Activated CD4-positive, alpha-beta T cell treated with anti-CD3 and anti-CD28 coated beads, Interleukin-2, amount 10 ng/mL, durations not matched to agents 7 days and 5 days (primary cell): Measurements from ENCODE around the gene FRK. TPM values are rescaled to one million over a fixed set of nuclear protein-coding genes. Genes with fewer than 3 reads are reported as not detected.
"Not testable (repeated sequence)": the region's sequence is repeated elsewhere in the genome, so short reads cannot be mapped to it uniquely, and the experiment has no call there.

Source experiments
- CTCF ChIA-PET: fragments of 350-600 bp; sonication (Branson Sonifier 250); formaldehyde crosslinking; loops from one replicate; lab custom pipeline; 2021; ENCODE audit warnings: antibody characterized with exemption; lab: Charles Lee
- POLR2A ChIA-PET: fragments of 350-600 bp; sonication (Branson Sonifier 250); formaldehyde crosslinking; loops from one replicate; lab custom pipeline; 2021; ENCODE audit warnings: antibody characterized with exemption; lab: Charles Lee
- DNase-seq: peaks from one replicate; pipeline ENCODE4 v3.0.0-alpha.2; 2020
- H3K27ac Mint-ChIP-seq: one replicate; pipeline ENCODE4 v1.8.0; 2021; ENCODE audit warnings: mild to moderate bottlenecking, moderate library complexity, mixed read lengths
- H3K27me3 Mint-ChIP-seq: one replicate; pipeline ENCODE4 v1.8.0; 2021; ENCODE audit warnings: mixed read lengths
- H3K36me3 Mint-ChIP-seq: one replicate; pipeline ENCODE4 v1.8.0; 2021; ENCODE audit warnings: low read depth, mixed read lengths
- H3K4me1 Mint-ChIP-seq: one replicate; pipeline ENCODE4 v1.8.0; 2021; ENCODE audit warnings: mixed read lengths
- H3K4me3 Mint-ChIP-seq: one replicate; pipeline ENCODE4 v1.8.0; 2021; ENCODE audit warnings: mild to moderate bottlenecking, moderate library complexity, mixed read lengths
- H3K9me3 Mint-ChIP-seq: one replicate; pipeline ENCODE4 v1.8.0; 2021; ENCODE audit warnings: mixed read lengths
- total RNA-seq, 2 experiments: library from RNA; stranded (reverse); gene quantifications; one replicate each; pipeline ENCODE4 v1.2.3, GENCODE V29; 2021

FRK gene
- total RNA-seq, 2 experiments from 2014 or later = 0.02 TPM

- POLR2A ChIA-PET, H3K4me3 Mint-ChIP-seq, H3K27me3 Mint-ChIP-seq, DNase-seq, H3K36me3 Mint-ChIP-seq, H3K27ac Mint-ChIP-seq: not testable (repeated sequence)
- CTCF ChIA-PET = interaction anchor here (0.6 to 1.3 kb wide), 3 partner anchors 8 to 1252 kb away, joined by 3 read pairs; no protein-coding TSS in a partner anchor
- Mint-ChIP-seq H3K4me1 (peaks cover 15% of the 10 kb centered on the region), H3K9me3 (peaks cover 15% of the 10 kb centered on the region)
Observed at GRCh38 chr6:116096048-116096759, 35.5 kb upstream of the FRK start.

GRCh38 chr6:116094041-116094440, 33.4 kb upstream of the FRK start:
- Mint-ChIP-seq H3K9me3 (peaks cover 15% of the 10 kb centered on the region), H3K4me1 (peaks cover 13% of the 10 kb centered on the region), H3K27me3 (peaks cover under 1% of the 10 kb centered on the region), H3K4me3 (no peak overlapping the region), H3K27ac (no peak overlapping the region), H3K36me3 (no peaks in the 10 kb centered on the region)
- POLR2A ChIA-PET = no interaction called here
- no peak for DNase-seq
- CTCF ChIA-PET = no interaction called here

- ChIA-PET POLR2A (no interaction called here), CTCF (no interaction called here)
- no peak overlapping the region for H3K27ac Mint-ChIP-seq
- H3K4me3 Mint-ChIP-seq = no peak overlapping the region
- H3K4me1 Mint-ChIP-seq = peaks cover 12% of the 10 kb centered on the region
- no peak for DNase-seq
- no peaks in the 10 kb centered on the region for H3K27me3 Mint-ChIP-seq
- no peaks in the 10 kb centered on the region for H3K36me3 Mint-ChIP-seq
- H3K9me3 Mint-ChIP-seq = no peaks in the 10 kb centered on the region
Observed at GRCh38 chr6:116090251-116090650, 29.6 kb upstream of the FRK start.

DNA sequence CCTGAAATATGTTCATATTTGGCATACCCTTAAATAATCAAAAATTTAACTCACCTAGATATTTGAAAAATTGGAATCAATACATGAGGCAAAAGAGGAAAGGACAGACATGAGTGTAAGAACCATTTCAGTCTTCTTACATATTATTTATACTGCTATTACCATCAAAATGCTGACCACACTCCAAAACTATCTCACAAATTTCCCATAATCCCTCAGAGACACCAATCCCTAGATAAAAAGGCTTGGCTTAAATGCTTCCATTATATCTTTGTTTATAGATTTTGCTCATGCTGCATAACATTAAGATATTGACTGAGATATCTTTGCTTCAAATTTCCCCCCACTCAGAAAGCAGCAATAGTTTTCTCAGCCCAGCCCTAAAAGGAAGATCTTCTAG, 28.3 kb upstream of the FRK start:
- no peak overlapping the region for H3K27ac Mint-ChIP-seq
- CTCF ChIA-PET = interaction anchor here (0.8 kb wide), 1 partner anchor 8 kb away, joined by 3 read pairs; no protein-coding TSS in a partner anchor
- peaks cover 12% of the 10 kb centered on the region for H3K4me1 Mint-ChIP-seq
- no peaks in the 10 kb centered on the region for H3K9me3 Mint-ChIP-seq
- no peak overlapping the region for H3K4me3 Mint-ChIP-seq
- peaks cover 5% of the 10 kb centered on the region for H3K27me3 Mint-ChIP-seq
- POLR2A ChIA-PET = no interaction called here
- DNase-seq = no peak
- H3K36me3 Mint-ChIP-seq = no peaks in the 10 kb centered on the region

- Mint-ChIP-seq H3K36me3 (no peaks in the 10 kb centered on the region), H3K4me3 (no peak overlapping the region), H3K27ac (no peak overlapping the region), H3K27me3 (peaks cover 8% of the 10 kb centered on the region), H3K9me3 (no peaks in the 10 kb centered on the region), H3K4me1 (peaks cover 12% of the 10 kb centered on the region)
- no peak for DNase-seq
- POLR2A ChIA-PET = no interaction called here
- CTCF ChIA-PET = interaction anchor here (0.8 kb wide), 1 partner anchor 8 kb away, joined by 3 read pairs; no protein-coding TSS in a partner anchor
Observed at GRCh38 chr6:116087437-116088027, 26.8 kb upstream of the FRK start.

- no peak for DNase-seq
- Mint-ChIP-seq H3K27ac (no peak overlapping the region), H3K4me3 (no peak overlapping the region), H3K27me3 (peaks cover 16% of the 10 kb centered on the region), H3K4me1 (no peaks in the 10 kb centered on the region), H3K9me3 (no peaks in the 10 kb centered on the region), H3K36me3 (no peaks in the 10 kb centered on the region)
- ChIA-PET CTCF (no interaction called here), POLR2A (interaction anchor here (0.5 kb wide), 1 partner anchor 37 kb away, joined by 4 read pairs; no protein-coding TSS in a partner anchor)
Observed at GRCh38 chr6:116084284-116084683, 23.6 kb upstream of the FRK start.

DNA sequence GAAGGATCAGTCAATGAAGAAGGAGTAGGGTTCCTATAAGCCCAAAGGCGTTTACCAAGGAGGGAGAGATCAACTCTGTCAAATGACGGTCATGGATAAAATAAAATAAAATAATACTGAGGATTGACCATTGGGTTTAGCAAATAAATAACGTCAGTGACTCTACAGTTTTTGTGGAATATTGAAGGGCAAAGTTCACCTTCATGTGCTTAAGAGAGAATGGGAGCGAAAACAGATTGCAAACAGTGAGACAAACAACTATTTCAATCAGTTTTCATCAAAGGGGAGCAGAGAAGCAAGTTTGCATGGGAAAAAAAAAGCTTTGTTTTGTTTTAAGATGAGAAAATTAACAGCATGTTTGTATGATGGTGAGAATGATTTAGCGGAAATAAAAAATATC, 22.4 kb upstream of the FRK start:
- no peaks in the 10 kb centered on the region for H3K4me1 Mint-ChIP-seq
- DNase-seq = no peak
- ChIA-PET POLR2A (no interaction called here), CTCF (interaction anchor here (1.3 kb wide), 1 partner anchor 14 kb away, joined by 3 read pairs; no protein-coding TSS in a partner anchor)
- no peaks in the 10 kb centered on the region for H3K9me3 Mint-ChIP-seq
- no peaks in the 10 kb centered on the region for H3K36me3 Mint-ChIP-seq
- no peak overlapping the region for H3K4me3 Mint-ChIP-seq
- H3K27ac Mint-ChIP-seq = peak overlapping the region; percentile 28
- peaks cover 23% of the 10 kb centered on the region for H3K27me3 Mint-ChIP-seq

DNA sequence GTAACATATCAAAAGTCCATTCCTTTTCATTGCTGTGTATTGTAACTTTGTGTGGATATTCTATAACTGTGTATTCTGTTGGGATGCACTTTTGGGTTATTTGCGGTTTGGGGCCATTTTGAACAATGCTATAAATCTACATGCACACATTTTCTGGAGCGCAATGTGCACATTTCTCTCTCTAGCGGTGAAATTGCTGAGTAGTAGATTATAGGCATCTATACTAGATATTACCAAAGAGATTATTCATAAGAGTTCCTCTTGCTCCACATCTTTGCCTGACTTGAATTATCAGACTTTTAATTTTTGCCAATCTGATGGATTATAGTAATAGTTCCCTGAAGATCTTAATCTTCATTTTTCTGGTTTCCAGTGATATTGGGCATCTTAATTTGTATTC, 18.3 kb upstream of the FRK start:
- Mint-ChIP-seq H3K36me3 (no peaks in the 10 kb centered on the region), H3K27me3 (peaks cover 18% of the 10 kb centered on the region), H3K27ac (no peak overlapping the region), H3K4me1 (no peaks in the 10 kb centered on the region), H3K4me3 (no peak overlapping the region), H3K9me3 (no peaks in the 10 kb centered on the region)
- POLR2A ChIA-PET = no interaction called here
- no peak for DNase-seq
- CTCF ChIA-PET = no interaction called here

- DNase-seq = no peak
- no peak overlapping the region for H3K4me3 Mint-ChIP-seq
- ChIA-PET POLR2A (no interaction called here), CTCF (no interaction called here)
- no peak overlapping the region for H3K27ac Mint-ChIP-seq
- peaks cover 18% of the 10 kb centered on the region for H3K27me3 Mint-ChIP-seq
- H3K9me3 Mint-ChIP-seq = no peaks in the 10 kb centered on the region
- no peaks in the 10 kb centered on the region for H3K36me3 Mint-ChIP-seq
- no peaks in the 10 kb centered on the region for H3K4me1 Mint-ChIP-seq
Observed at GRCh38 chr6:116078522-116078921, 17.8 kb upstream of the FRK start.

DNA sequence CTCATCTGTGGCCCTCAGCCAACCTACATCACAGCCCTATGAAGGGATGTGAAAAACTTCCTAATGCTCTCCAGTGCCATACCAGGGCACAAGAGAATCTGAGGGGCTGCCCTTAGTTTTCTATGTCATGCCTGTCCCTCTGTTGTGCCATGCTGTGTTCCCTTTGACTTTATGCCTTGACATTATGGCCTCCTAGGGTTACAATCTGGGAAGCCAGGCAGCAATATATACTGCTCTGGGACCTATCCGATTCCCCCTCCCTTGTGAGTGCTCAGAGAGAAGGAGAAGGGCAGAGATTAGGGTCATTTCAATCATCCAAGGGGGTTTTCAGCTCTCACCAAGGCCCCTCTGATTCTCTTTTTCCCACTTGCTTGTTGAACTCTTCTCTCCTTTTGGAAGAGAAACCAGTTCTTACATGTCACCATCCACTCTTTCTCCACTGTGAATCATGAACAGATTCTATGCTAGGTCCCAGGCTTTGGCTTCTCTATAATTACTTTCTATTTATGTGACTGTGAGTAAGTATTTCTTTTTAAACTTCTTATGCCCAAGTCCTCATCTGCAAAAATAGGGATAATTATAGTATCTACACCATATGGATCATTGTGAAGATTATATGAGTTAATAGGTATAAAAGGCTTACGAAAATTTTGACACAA, 14.2 kb upstream of the FRK start:
- no peak overlapping the region for H3K4me3 Mint-ChIP-seq
- peaks cover 11% of the 10 kb centered on the region for H3K27me3 Mint-ChIP-seq
- POLR2A ChIA-PET = no interaction called here
- no peak overlapping the region for H3K27ac Mint-ChIP-seq
- no peak for DNase-seq
- H3K9me3 Mint-ChIP-seq = no peaks in the 10 kb centered on the region
- CTCF ChIA-PET = no interaction called here
- H3K36me3 Mint-ChIP-seq = no peaks in the 10 kb centered on the region
- H3K4me1 Mint-ChIP-seq = peaks cover 4% of the 10 kb centered on the region

GRCh38 chr6:116073765-116074440, 13.2 kb upstream of the FRK start:
- ChIA-PET CTCF (no interaction called here), POLR2A (no interaction called here)
- Mint-ChIP-seq H3K4me3 (no peak overlapping the region), H3K4me1 (peaks cover 4% of the 10 kb centered on the region), H3K36me3 (no peaks in the 10 kb centered on the region), H3K9me3 (no peaks in the 10 kb centered on the region), H3K27me3 (peaks cover 9% of the 10 kb centered on the region), H3K27ac (no peak overlapping the region)
- DNase-seq = no peak

DNA sequence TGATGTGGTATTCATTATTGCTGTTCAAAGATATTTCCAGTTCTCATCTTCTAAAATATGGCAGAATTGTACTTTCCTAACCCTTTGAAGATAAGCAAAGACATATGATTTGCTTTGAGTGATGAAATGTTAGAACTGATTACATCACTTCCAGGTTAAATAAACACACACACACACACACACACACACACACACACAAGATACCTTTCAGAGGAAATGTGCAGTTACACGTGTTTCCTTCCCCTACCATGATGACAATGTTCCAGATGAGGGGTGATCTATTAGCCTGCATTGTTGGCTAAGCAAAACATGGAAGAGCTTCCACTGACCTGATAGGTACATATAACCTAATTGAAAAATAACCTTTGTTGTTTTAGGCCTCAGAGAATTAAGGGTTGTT, 11.7 kb upstream of the FRK start:
- H3K4me1 Mint-ChIP-seq = peaks cover 4% of the 10 kb centered on the region
- H3K27ac Mint-ChIP-seq = no peak overlapping the region
- no peak overlapping the region for H3K4me3 Mint-ChIP-seq
- no peaks in the 10 kb centered on the region for H3K36me3 Mint-ChIP-seq
- ChIA-PET CTCF (no interaction called here), POLR2A (no interaction called here)
- no peak for DNase-seq
- no peaks in the 10 kb centered on the region for H3K9me3 Mint-ChIP-seq
- peaks cover 5% of the 10 kb centered on the region for H3K27me3 Mint-ChIP-seq
